SK-N-SH treated with all-trans-retinoic acid at 6 μM for 48 hours (cell line): Measurements from ENCODE around the gene SETMAR.
"Not testable (repeated sequence)": the region's sequence is repeated elsewhere in the genome, so short reads cannot be mapped to it uniquely, and the experiment has no call there.

ENCODE experiments used
- ATAC-seq: fragments of 200-7000 bp; cut with Tn5 transposase; 3 replicates; pipeline ENCODE4 v1.9.1; 2020; ENCODE audit warnings: mild to moderate bottlenecking, moderate library complexity
- ARNTL ChIP-seq: fragments of 450-650 bp; formaldehyde crosslinking; IDR thresholded peaks from 2 replicates; pipeline ENCODE4 v1.5.0; 2020; ENCODE audit warnings: low read depth, mild to moderate bottlenecking, moderate library complexity, borderline replicate concordance
- BACH2 ChIP-seq: fragments of 250-450 bp; sonication (Bioruptor Pico); IDR thresholded peaks from 2 replicates; pipeline ENCODE4 v1.9.0; 2021; ENCODE audit warnings: mild to moderate bottlenecking, borderline replicate concordance
- CREB5 ChIP-seq: fragments of 250-450 bp; sonication (Bioruptor Pico); IDR thresholded peaks from 2 replicates; pipeline ENCODE4 v1.5.1; 2020; ENCODE audit warnings: low read depth, mild to moderate bottlenecking, moderate library complexity
- CSDC2 ChIP-seq: fragments of 250-450 bp; sonication (Bioruptor Pico); IDR thresholded peaks from 2 replicates; pipeline ENCODE4 v1.5.0; 2020; ENCODE audit warnings: mild to moderate bottlenecking, moderate library complexity
- ESRRG ChIP-seq: fragments of 250-450 bp; sonication (Bioruptor Pico); IDR thresholded peaks from 2 replicates; pipeline ENCODE4 v1.6.1; 2021; ENCODE audit warnings: mild to moderate bottlenecking
- GLIS3 ChIP-seq: fragments of 250-450 bp; sonication (Bioruptor Pico); IDR thresholded peaks from 2 replicates; pipeline ENCODE4 v1.5.0; 2020; ENCODE audit warnings: mild to moderate bottlenecking, moderate library complexity
- ISL1 ChIP-seq: fragments of 250-450 bp; sonication (Bioruptor Pico); IDR thresholded peaks from 2 replicates; pipeline ENCODE4 v2.1.2; 2022; ENCODE audit warnings: mild to moderate bottlenecking, moderate library complexity
- OSR1 ChIP-seq: fragments of 250-450 bp; sonication (Bioruptor Pico); IDR thresholded peaks from 2 replicates; pipeline ENCODE4 v1.8.0; 2022; ENCODE audit warnings: moderate library complexity, mild to moderate bottlenecking, inconsistent platforms
- PATZ1 ChIP-seq: fragments of 250-450 bp; sonication (Bioruptor Pico); IDR thresholded peaks from 2 replicates; pipeline ENCODE4 v1.8.0; 2020; ENCODE audit warnings: mild to moderate bottlenecking, moderate library complexity, borderline replicate concordance
- PPARA ChIP-seq: fragments of 250-450 bp; sonication (Bioruptor Pico); IDR thresholded peaks from 2 replicates; pipeline ENCODE4 v1.5.0; 2020; ENCODE audit warnings: mild to moderate bottlenecking, borderline replicate concordance
- RARB ChIP-seq: fragments of 250-450 bp; sonication (Bioruptor Pico); IDR thresholded peaks from 2 replicates; pipeline ENCODE4 v1.8.0; 2021; ENCODE audit warnings: mild to moderate bottlenecking, moderate library complexity
- SNAI2 ChIP-seq: fragments of 250-450 bp; sonication (Bioruptor Pico); IDR thresholded peaks from 2 replicates; pipeline ENCODE4 v1.5.0; 2020; ENCODE audit warnings: mild to moderate bottlenecking, moderate library complexity
- TCF4 ChIP-seq: fragments of 250-450 bp; sonication (Bioruptor Pico); IDR thresholded peaks from 2 replicates; pipeline ENCODE4 v1.8.0; 2021; ENCODE audit warnings: mild to moderate bottlenecking, moderate library complexity, borderline replicate concordance
- TOX ChIP-seq: fragments of 250-450 bp; sonication (Bioruptor Pico); IDR thresholded peaks from 2 replicates; pipeline ENCODE4 v1.8.0; 2021; ENCODE audit warnings: mild to moderate bottlenecking, moderate library complexity, borderline replicate concordance
- ZC3H10 ChIP-seq: fragments of 250-450 bp; sonication (Bioruptor Pico); IDR thresholded peaks from 2 replicates; pipeline ENCODE4 v1.5.1; 2021; ENCODE audit warnings: mild to moderate bottlenecking, moderate library complexity
- ZFP3 ChIP-seq: fragments of 250-450 bp; sonication (Bioruptor Pico); IDR thresholded peaks from 2 replicates; pipeline ENCODE4 v1.5.0; 2020; ENCODE audit warnings: mild to moderate bottlenecking, moderate library complexity
- ZFP30 ChIP-seq: fragments of 450-650 bp; formaldehyde crosslinking; IDR thresholded peaks from 2 replicates; pipeline ENCODE4 v1.5.0; 2022; ENCODE audit warnings: mild to moderate bottlenecking, moderate library complexity
- ZNF565 ChIP-seq: fragments of 450-650 bp; formaldehyde crosslinking; conservative IDR thresholded peaks from 2 replicates; pipeline ENCODE4 v1.5.0; 2020; ENCODE audit warnings: low read depth, mild to moderate bottlenecking, moderate library complexity
- ZNF70 ChIP-seq: fragments of 450-650 bp; formaldehyde crosslinking; IDR thresholded peaks from 2 replicates; pipeline ENCODE4 v1.5.0; 2020; ENCODE audit warnings: mild to moderate bottlenecking, moderate library complexity
- ZNF8 ChIP-seq: fragments of 450-650 bp; formaldehyde crosslinking; IDR thresholded peaks from 2 replicates; pipeline ENCODE4 v1.5.0; 2020; ENCODE audit warnings: mild to moderate bottlenecking, moderate library complexity
- TF ChIP-seq, protein P1 (sequence below): fragments of 250-450 bp; sonication (Bioruptor Pico); IDR thresholded peaks from 2 replicates; pipeline ENCODE4 v1.5.0; 2020; ENCODE audit warnings: mild to moderate bottlenecking, moderate library complexity
- TF ChIP-seq, protein P2 (sequence below): fragments of 250-450 bp; sonication (Bioruptor Pico); IDR thresholded peaks from 2 replicates; pipeline ENCODE4 v1.8.0; 2021; ENCODE audit warnings: low read depth, mild to moderate bottlenecking, moderate library complexity, borderline replicate concordance

Gene SETMAR

GRCh38 chr3:4292301-4292700 lies 10.9 kb upstream of the SETMAR start:
- no peak for TF ChIP-seq ZC3H10 (CRISPR knock-in tag)
- no peak for TF ChIP-seq PPARA
- no peak for TF ChIP-seq ZFP30 (CRISPR knock-in tag)
- TF ChIP-seq ZNF8 (CRISPR knock-in tag) = no peak
- no peak for TF ChIP-seq ZNF70
- TF ChIP-seq GLIS3 = no peak
- TF ChIP-seq PATZ1 = no peak
- TF ChIP-seq ISL1 (CRISPR knock-in tag) = no peak
- TF ChIP-seq, protein P1, sequence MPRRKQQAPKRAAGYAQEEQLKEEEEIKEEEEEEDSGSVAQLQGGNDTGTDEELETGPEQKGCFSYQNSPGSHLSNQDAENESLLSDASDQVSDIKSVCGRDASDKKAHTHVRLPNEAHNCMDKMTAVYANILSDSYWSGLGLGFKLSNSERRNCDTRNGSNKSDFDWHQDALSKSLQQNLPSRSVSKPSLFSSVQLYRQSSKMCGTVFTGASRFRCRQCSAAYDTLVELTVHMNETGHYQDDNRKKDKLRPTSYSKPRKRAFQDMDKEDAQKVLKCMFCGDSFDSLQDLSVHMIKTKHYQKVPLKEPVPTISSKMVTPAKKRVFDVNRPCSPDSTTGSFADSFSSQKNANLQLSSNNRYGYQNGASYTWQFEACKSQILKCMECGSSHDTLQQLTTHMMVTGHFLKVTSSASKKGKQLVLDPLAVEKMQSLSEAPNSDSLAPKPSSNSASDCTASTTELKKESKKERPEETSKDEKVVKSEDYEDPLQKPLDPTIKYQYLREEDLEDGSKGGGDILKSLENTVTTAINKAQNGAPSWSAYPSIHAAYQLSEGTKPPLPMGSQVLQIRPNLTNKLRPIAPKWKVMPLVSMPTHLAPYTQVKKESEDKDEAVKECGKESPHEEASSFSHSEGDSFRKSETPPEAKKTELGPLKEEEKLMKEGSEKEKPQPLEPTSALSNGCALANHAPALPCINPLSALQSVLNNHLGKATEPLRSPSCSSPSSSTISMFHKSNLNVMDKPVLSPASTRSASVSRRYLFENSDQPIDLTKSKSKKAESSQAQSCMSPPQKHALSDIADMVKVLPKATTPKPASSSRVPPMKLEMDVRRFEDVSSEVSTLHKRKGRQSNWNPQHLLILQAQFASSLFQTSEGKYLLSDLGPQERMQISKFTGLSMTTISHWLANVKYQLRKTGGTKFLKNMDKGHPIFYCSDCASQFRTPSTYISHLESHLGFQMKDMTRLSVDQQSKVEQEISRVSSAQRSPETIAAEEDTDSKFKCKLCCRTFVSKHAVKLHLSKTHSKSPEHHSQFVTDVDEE (CRISPR knock-in tag) = no peak
- no peak for TF ChIP-seq ESRRG
- no peak for TF ChIP-seq TOX (CRISPR knock-in tag)
- no peak for TF ChIP-seq ZNF565 (CRISPR knock-in tag)
- TF ChIP-seq CSDC2 (CRISPR knock-in tag) = no peak
- TF ChIP-seq ZFP3 (CRISPR knock-in tag) = no peak
- TF ChIP-seq BACH2 (CRISPR knock-in tag) = no peak
- TF ChIP-seq TCF4 (CRISPR knock-in tag) = no peak
- TF ChIP-seq, all 23 proteins: peak for 0
- ATAC-seq = no peak

GRCh38 chr3:4294616-4295327 lies 8.4 kb upstream of the SETMAR start:
- TF ChIP-seq BACH2 (CRISPR knock-in tag) (no peak), TCF4 (CRISPR knock-in tag) (no peak), ZNF8 (CRISPR knock-in tag) (no peak), ZFP30 (CRISPR knock-in tag) (no peak), CSDC2 (CRISPR knock-in tag) (no peak), OSR1 (CRISPR knock-in tag) (no peak), ZNF70 (no peak), GLIS3 (no peak), ISL1 (CRISPR knock-in tag) (no peak), ZNF565 (CRISPR knock-in tag) (no peak), CREB5 (CRISPR knock-in tag) (no peak), PATZ1 (no peak), ESRRG (no peak), PPARA (no peak), ARNTL (CRISPR knock-in tag) (no peak), RARB (no peak), SNAI2 (CRISPR knock-in tag) (no peak)
- TF ChIP-seq, protein P2, sequence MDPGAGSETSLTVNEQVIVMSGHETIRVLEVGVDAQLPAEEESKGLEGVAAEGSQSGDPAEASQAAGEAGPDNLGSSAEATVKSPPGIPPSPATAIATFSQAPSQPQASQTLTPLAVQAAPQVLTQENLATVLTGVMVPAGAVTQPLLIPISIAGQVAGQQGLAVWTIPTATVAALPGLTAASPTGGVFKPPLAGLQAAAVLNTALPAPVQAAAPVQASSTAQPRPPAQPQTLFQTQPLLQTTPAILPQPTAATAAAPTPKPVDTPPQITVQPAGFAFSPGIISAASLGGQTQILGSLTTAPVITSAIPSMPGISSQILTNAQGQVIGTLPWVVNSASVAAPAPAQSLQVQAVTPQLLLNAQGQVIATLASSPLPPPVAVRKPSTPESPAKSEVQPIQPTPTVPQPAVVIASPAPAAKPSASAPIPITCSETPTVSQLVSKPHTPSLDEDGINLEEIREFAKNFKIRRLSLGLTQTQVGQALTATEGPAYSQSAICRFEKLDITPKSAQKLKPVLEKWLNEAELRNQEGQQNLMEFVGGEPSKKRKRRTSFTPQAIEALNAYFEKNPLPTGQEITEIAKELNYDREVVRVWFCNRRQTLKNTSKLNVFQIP (CRISPR knock-in tag) = no peak
- TF ChIP-seq, protein P1 (CRISPR knock-in tag) = no peak
- TF ChIP-seq, all 23 proteins: peak for 0
- no peak for ATAC-seq

GRCh38 chr3:4296454-4296853 lies 6.7 kb upstream of the SETMAR start:
- ATAC-seq = not testable (repeated sequence)
